ACC112 (cell line): ENCODE data around the gene AGPAT1.

Experiments used
- H2AFZ ChIP-seq: fragments of 200-600 bp; sonication (generic); one replicate; pipeline ENCODE4 v1.6.0; 2017; ENCODE audit warnings: antibody characterized with exemption, low read length; ENCODE audit not compliant: unreplicated experiment
- H3K27ac ChIP-seq: fragments of 200-600 bp; sonication (generic); 2 replicates; pipeline ENCODE4 v1.5.1; 2014; ENCODE audit warnings: low read depth, mild to moderate bottlenecking, antibody characterized with exemption, low read length, moderate library complexity
- H3K27me3 ChIP-seq: fragments of 200-600 bp; sonication (generic); 2 replicates; pipeline ENCODE4 v1.6.1; 2014; ENCODE audit warnings: mild to moderate bottlenecking, antibody characterized with exemption, low read length, moderate library complexity, mixed read lengths; ENCODE audit not compliant: insufficient read depth
- H3K36me3 ChIP-seq: fragments of 200-600 bp; sonication (generic); 2 replicates; pipeline ENCODE4 v1.6.1; 2016; ENCODE audit warnings: mild to moderate bottlenecking, antibody characterized with exemption, low read length, moderate library complexity, mixed read lengths; ENCODE audit not compliant: insufficient read depth
- H3K4me1 ChIP-seq: fragments of 200-600 bp; sonication (generic); one replicate; pipeline ENCODE4 v1.6.1; 2016; ENCODE audit warnings: low read length, mixed read lengths; ENCODE audit not compliant: insufficient read depth, unreplicated experiment, control insufficient read depth
- H3K4me3 ChIP-seq: fragments of 200-600 bp; sonication (generic); 2 replicates; pipeline ENCODE4 v1.5.1; 2014; ENCODE audit warnings: mild to moderate bottlenecking, low read depth, low read length
- H3K79me2 ChIP-seq: fragments of 200-600 bp; sonication (generic); one replicate; pipeline ENCODE4 v1.6.0; 2016; ENCODE audit warnings: low read length; ENCODE audit not compliant: control insufficient read depth, unreplicated experiment, insufficient read depth

The AGPAT1 gene

GRCh38 chr6:32126880-32127279 is 49.0 kb downstream of the AGPAT1 start:
- peaks cover 24% of the 10 kb centered on the region for H3K79me2 ChIP-seq
- H2AFZ ChIP-seq, result no peak overlapping the region
- H3K4me1 ChIP-seq, result peaks cover 20% of the 10 kb centered on the region
- H3K36me3 ChIP-seq, result 0 out of 2 replicates have a peak, but pooled peaks cover 4% of the 10 kb centered on the region
- no peaks in the 10 kb centered on the region for H3K27me3 ChIP-seq
- H3K4me3 ChIP-seq, result peak overlapping the region; percentile 84
- peak overlapping the region; percentile 69; the same call in 1 of the 2 replicates for H3K27ac ChIP-seq

- no peak overlapping the region for H3K27ac ChIP-seq
- H3K4me3 ChIP-seq, result no peak overlapping the region
- 0 out of 2 replicates have a peak, but pooled peaks cover 4% of the 10 kb centered on the region for H3K36me3 ChIP-seq
- H2AFZ ChIP-seq, result no peak overlapping the region
- H3K4me1 ChIP-seq, result peaks cover 13% of the 10 kb centered on the region
- peaks cover 14% of the 10 kb centered on the region for H3K79me2 ChIP-seq
- H3K27me3 ChIP-seq, result no peaks in the 10 kb centered on the region
These were observed 52.2 kb downstream of the AGPAT1 start for GRCh38 chr6:32123681-32124080.

- H3K4me1 ChIP-seq, result peaks cover 9% of the 10 kb centered on the region
- no peak overlapping the region for H3K27ac ChIP-seq
- H3K27me3 ChIP-seq, result no peaks in the 10 kb centered on the region
- H3K36me3 ChIP-seq, result peaks cover 11% of the 10 kb centered on the region; the same call in 1 of the 2 replicates
- H3K79me2 ChIP-seq, result no peaks in the 10 kb centered on the region
- H2AFZ ChIP-seq, result no peak overlapping the region
- H3K4me3 ChIP-seq, result no peak overlapping the region
These were observed 55.3 kb downstream of the AGPAT1 start for GRCh38 chr6:32120573-32121059.

GRCh38 chr6:32118782-32119628 is 56.9 kb downstream of the AGPAT1 start:
- Histone ChIP-seq H3K4me1 (peaks cover 22% of the 10 kb centered on the region), H3K27me3 (no peaks in the 10 kb centered on the region), H3K27ac (peak overlapping the region; percentile 1; the same call in 1 of the 2 replicates), H2AFZ (no peak overlapping the region), H3K4me3 (no peak overlapping the region), H3K79me2 (no peaks in the 10 kb centered on the region), H3K36me3 (peaks cover 11% of the 10 kb centered on the region; the same call in 1 of the 2 replicates)
